ENCODE results near the gene GTSE1. TPM values are rescaled to one million over a fixed set of nuclear protein-coding genes. Genes with fewer than 3 reads are reported as not detected.

Gene GTSE1
- total and polyA plus RNA-seq, 2 of the 13 experiments (the other 11 are each of a cell fraction or from before 2014, with no cell fraction given): 10.7 to 13.5 TPM

DNA sequence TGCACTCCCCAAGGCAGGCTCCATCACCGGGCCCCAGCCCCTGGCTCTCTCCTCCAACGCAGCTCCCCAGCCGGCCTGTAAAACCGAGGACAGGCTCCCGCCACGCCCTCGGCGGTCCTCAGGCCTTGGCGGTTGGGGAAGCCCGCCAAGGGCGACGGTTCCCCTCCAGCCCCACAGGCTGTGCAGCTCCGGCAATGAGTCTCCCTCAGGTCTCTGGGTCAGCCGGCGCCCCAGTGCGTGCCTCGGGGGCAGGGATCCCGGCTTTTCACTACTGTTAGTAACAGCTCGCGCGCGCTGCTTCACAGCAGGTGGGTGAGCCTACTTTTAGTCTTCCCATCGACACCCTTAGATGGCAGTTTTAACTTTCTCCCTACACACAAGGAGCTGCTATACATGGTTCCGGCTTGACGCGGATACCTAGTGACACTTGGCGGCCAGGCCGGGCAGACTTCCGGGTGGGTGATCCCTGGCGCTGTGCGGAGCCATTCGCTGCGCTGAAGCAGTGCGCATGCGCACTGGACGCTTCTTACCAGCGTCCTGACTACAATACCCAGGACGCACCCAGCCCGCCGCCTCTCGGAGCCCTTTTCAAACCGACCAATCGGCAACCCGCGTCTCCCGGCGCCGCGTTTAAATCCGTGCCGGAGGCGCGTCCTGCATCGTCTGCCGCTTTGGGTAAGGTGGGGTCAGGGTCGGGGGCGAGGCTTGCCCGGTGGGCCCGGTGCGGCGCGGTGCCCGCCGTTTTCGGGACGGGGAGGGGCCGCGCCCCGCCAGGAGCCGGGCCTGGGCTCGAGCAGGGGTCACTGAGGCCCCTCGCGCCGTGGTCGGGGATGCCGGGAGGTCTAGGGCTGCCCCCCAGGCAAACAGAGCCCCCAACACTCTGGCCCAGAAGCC, at the start of gene GTSE1 (continued):
- TF ChIP-seq, protein P1, sequence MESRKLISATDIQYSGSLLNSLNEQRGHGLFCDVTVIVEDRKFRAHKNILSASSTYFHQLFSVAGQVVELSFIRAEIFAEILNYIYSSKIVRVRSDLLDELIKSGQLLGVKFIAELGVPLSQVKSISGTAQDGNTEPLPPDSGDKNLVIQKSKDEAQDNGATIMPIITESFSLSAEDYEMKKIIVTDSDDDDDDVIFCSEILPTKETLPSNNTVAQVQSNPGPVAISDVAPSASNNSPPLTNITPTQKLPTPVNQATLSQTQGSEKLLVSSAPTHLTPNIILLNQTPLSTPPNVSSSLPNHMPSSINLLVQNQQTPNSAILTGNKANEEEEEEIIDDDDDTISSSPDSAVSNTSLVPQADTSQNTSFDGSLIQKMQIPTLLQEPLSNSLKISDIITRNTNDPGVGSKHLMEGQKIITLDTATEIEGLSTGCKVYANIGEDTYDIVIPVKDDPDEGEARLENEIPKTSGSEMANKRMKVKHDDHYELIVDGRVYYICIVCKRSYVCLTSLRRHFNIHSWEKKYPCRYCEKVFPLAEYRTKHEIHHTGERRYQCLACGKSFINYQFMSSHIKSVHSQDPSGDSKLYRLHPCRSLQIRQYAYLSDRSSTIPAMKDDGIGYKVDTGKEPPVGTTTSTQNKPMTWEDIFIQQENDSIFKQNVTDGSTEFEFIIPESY (CRISPR knock-in tag; IDR thresholded peaks at IDR 0.05): no peak
- TF ChIP-seq XBP1 (CRISPR knock-in tag; IDR thresholded peaks at IDR 0.05) (no peak), RARG (CRISPR knock-in tag; IDR thresholded peaks at IDR 0.05; ENCODE audit: low read depth) (no peak), FOSL2 (CRISPR knock-in tag; IDR thresholded peaks at IDR 0.05) (no peak), FIP1L1 (IDR thresholded peaks at IDR 0.05; ENCODE audit: borderline replicate concordance, insufficient read depth, low read depth, low read length) (no peak), ZNF75D (CRISPR knock-in tag; IDR thresholded peaks at IDR 0.05; ENCODE audit: borderline replicate concordance) (no peak), ZNF282 (IDR thresholded peaks at IDR 0.05; ENCODE audit: partially characterized antibody) (no peak), ZNF225 (CRISPR knock-in tag; IDR thresholded peaks at IDR 0.05) (no peak; the same call in 1 of the 2 replicates), ETV6 (CRISPR knock-in tag; conservative IDR thresholded peaks at IDR 0.05) (no peak), SOX13 (IDR thresholded peaks at IDR 0.05) (no peak), SOX13 (CRISPR knock-in tag; conservative IDR thresholded peaks at IDR 0.05 in 1 of 2, IDR thresholded peaks at IDR 0.05 in 1 of 2) (no peak), NR3C1 (CRISPR knock-in tag; IDR thresholded peaks at IDR 0.05) (no peak), HDAC6 (IDR thresholded peaks at IDR 0.05; ENCODE audit: low read depth, low read length) (no peak), ZNF451 (CRISPR knock-in tag; IDR thresholded peaks at IDR 0.05) (peak; percentile 62; the same call in 1 of the 2 replicates), HNRNPUL1 (IDR thresholded peaks at IDR 0.05; ENCODE audit: low read depth, low read length) (no peak), CREB1 (IDR thresholded peaks at IDR 0.05) (peak; percentile 36; the same call in 1 of the 2 replicates), CREB1 (CRISPR knock-in tag; IDR thresholded peaks at IDR 0.05) (peak; percentile 54), ZNF441 (CRISPR knock-in tag; IDR thresholded peaks at IDR 0.05; ENCODE audit: borderline replicate concordance) (peak; percentile 67), TBX2 (CRISPR knock-in tag; IDR thresholded peaks at IDR 0.05; ENCODE audit: borderline replicate concordance) (no peak), ZNF782 (CRISPR knock-in tag; IDR thresholded peaks at IDR 0.05; ENCODE audit: borderline replicate concordance) (no peak; the same call in 1 of the 2 replicates)
- TF ChIP-seq, protein P2, sequence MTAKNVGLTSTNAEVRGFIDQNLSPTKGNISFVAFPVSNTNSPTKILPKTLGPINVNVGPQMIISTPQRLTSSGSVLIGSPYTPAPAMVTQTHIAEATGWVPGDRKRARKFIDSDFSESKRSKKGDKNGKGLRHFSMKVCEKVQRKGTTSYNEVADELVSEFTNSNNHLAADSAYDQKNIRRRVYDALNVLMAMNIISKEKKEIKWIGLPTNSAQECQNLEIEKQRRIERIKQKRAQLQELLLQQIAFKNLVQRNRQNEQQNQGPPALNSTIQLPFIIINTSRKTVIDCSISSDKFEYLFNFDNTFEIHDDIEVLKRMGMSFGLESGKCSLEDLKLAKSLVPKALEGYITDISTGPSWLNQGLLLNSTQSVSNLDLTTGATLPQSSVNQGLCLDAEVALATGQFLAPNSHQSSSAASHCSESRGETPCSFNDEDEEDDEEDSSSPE (CRISPR knock-in tag; IDR thresholded peaks at IDR 0.05): peak; percentile 100
- TF ChIP-seq, protein P3, sequence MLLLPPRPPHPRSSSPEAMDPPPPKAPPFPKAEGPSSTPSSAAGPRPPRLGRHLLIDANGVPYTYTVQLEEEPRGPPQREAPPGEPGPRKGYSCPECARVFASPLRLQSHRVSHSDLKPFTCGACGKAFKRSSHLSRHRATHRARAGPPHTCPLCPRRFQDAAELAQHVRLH (CRISPR knock-in tag; IDR thresholded peaks at IDR 0.05; ENCODE audit: borderline replicate concordance, low read depth): no peak
- TF ChIP-seq, protein P4, sequence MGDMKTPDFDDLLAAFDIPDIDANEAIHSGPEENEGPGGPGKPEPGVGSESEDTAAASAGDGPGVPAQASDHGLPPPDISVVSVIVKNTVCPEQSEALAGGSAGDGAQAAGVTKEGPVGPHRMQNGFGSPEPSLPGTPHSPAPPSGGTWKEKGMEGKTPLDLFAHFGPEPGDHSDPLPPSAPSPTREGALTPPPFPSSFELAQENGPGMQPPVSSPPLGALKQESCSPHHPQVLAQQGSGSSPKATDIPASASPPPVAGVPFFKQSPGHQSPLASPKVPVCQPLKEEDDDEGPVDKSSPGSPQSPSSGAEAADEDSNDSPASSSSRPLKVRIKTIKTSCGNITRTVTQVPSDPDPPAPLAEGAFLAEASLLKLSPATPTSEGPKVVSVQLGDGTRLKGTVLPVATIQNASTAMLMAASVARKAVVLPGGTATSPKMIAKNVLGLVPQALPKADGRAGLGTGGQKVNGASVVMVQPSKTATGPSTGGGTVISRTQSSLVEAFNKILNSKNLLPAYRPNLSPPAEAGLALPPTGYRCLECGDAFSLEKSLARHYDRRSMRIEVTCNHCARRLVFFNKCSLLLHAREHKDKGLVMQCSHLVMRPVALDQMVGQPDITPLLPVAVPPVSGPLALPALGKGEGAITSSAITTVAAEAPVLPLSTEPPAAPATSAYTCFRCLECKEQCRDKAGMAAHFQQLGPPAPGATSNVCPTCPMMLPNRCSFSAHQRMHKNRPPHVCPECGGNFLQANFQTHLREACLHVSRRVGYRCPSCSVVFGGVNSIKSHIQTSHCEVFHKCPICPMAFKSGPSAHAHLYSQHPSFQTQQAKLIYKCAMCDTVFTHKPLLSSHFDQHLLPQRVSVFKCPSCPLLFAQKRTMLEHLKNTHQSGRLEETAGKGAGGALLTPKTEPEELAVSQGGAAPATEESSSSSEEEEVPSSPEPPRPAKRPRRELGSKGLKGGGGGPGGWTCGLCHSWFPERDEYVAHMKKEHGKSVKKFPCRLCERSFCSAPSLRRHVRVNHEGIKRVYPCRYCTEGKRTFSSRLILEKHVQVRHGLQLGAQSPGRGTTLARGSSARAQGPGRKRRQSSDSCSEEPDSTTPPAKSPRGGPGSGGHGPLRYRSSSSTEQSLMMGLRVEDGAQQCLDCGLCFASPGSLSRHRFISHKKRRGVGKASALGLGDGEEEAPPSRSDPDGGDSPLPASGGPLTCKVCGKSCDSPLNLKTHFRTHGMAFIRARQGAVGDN (CRISPR knock-in tag; IDR thresholded peaks at IDR 0.05): peak; percentile 78

Measured in HepG2 (cell line).